ENCODE data around the gene ADGRD2. TPM values are rescaled to one million over a fixed set of nuclear protein-coding genes. Genes with fewer than 3 reads are reported as not detected.

The ADGRD2 gene
- polyA plus RNA-seq, 2 of the 4 experiments (the other 2 are of a cell fraction) = not detected

- Histone ChIP-seq H3K4me3 (no peak overlapping the region), H3K27ac (no peak overlapping the region), H3K4me2 (no peak overlapping the region), H3K9me3 (no peaks in the 10 kb centered on the region), H3K4me1 (peaks cover 5% of the 10 kb centered on the region; the same call in 2 of the 3 replicates)
- 83% methylated on average over 2 of the region's 7 CpGs for WGBS (ENCODE audit: missing lambda C conversion rate)
- no peak for FAIRE-seq
- ChIA-PET POLR2A (no interaction called here), CTCF (interaction anchor here (1.6 kb wide), 1 partner anchor 29 kb away, joined by 6 read pairs; no protein-coding TSS in a partner anchor)
- no peak for ATAC-seq
- no peak for DNase-seq (ENCODE audit: low read depth in 1 of 2, low spot score in 1 of 2)
- TF ChIP-seq HOXB13 (CRISPR knock-in tag; IDR thresholded peaks at IDR 0.05; ENCODE audit: low read depth) = no peak
- TF ChIP-seq CBX8 (IDR thresholded peaks at IDR 0.05) = no peak
- no peak for TF ChIP-seq NPAS2 (CRISPR knock-in tag; IDR thresholded peaks at IDR 0.05; ENCODE audit: borderline replicate concordance)
- TF ChIP-seq USF2 (IDR thresholded peaks at IDR 0.05) = no peak
These were observed 2.2 kb upstream of the ADGRD2 start for GRCh38 chr9:124448019-124448418.

- ChIA-PET POLR2A (no interaction called here), CTCF (interaction anchor here (1.0 to 1.6 kb wide), 3 partner anchors 15 to 102 kb away, joined by 3 read pairs; no protein-coding TSS in a partner anchor)
- 90% methylated on average over 13 of the region's 13 CpGs for WGBS (ENCODE audit: missing lambda C conversion rate)
- DNase-seq (ENCODE audit: low read depth in 1 of 2, low spot score in 1 of 2) = peak in 1 of 2 experiments; percentile 34
- Histone ChIP-seq H3K4me3 (no peak overlapping the region), H3K4me2 (no peak overlapping the region), H3K27ac (no peak overlapping the region), H3K4me1 (peaks cover 7% of the 10 kb centered on the region; the same call in 2 of the 3 replicates), H3K9me3 (no peaks in the 10 kb centered on the region)
- ATAC-seq = no peak
- no peak for TF ChIP-seq SREBF2 (IDR thresholded peaks at IDR 0.05)
- no peak for TF ChIP-seq CEBPB (IDR thresholded peaks at IDR 0.05)
- no peak for TF ChIP-seq ATOH8 (CRISPR knock-in tag; IDR thresholded peaks at IDR 0.05; ENCODE audit: low read depth)
- no peak for TF ChIP-seq EHF (CRISPR knock-in tag; IDR thresholded peaks at IDR 0.05)
- TF ChIP-seq ZSCAN20 (CRISPR knock-in tag; IDR thresholded peaks at IDR 0.05) = no peak
- no peak for TF ChIP-seq MAFK (IDR thresholded peaks at IDR 0.05; ENCODE audit: partially characterized antibody)
- TF ChIP-seq KDM1A (IDR thresholded peaks at IDR 0.05; ENCODE audit: low read depth) = no peak
- no peak for TF ChIP-seq USF2 (IDR thresholded peaks at IDR 0.05)
- TF ChIP-seq REST (IDR thresholded peaks at IDR 0.05) = no peak
- TF ChIP-seq ZC3H11A (IDR thresholded peaks at IDR 0.05) = no peak
- no peak for TF ChIP-seq JUN (IDR thresholded peaks at IDR 0.05)
- no peak for TF ChIP-seq TFCP2L1 (CRISPR knock-in tag; IDR thresholded peaks at IDR 0.05)
- no peak for TF ChIP-seq HOXB5 (CRISPR knock-in tag; IDR thresholded peaks at IDR 0.05)
- TF ChIP-seq HEYL (CRISPR knock-in tag; IDR thresholded peaks at IDR 0.05) = no peak
- no peak for TF ChIP-seq HDAC2 (IDR thresholded peaks at IDR 0.05)
- TF ChIP-seq JUNB (IDR thresholded peaks at IDR 0.05) = no peak
- TF ChIP-seq HOXA7 (CRISPR knock-in tag; IDR thresholded peaks at IDR 0.05) = no peak
- TF ChIP-seq RFX5 (IDR thresholded peaks at IDR 0.05) = no peak
- FAIRE-seq = no peak
These were observed 685 bp upstream of the ADGRD2 start for GRCh38 chr9:124449381-124450151.
